Measurements from ENCODE around the gene HMHB1. TPM values are rescaled to one million over a fixed set of nuclear protein-coding genes. Genes with fewer than 3 reads are reported as not detected.

HMHB1 gene
- total and polyA plus RNA-seq, 2 experiments from 2014 or later: not detected

DNA sequence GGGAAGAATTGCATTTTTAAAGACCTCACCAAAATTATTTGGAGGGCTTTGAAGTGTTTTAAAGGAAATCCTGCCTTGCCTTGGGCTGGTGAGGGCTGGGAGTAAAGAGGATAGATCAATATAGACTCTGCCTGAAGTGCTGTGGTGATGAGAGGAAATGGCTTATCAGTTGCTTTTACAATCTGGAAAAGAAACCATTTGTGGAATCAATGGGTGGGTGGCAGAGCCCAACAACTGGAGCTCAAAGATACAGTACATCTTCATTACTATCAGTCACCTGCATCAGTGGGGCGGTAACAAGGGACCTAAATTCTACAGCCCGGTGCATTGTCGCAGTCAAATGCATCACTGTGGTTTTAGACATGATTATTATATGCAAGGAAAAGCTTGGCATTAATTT is 41.5 kb upstream of the HMHB1 start:
- in situ Hi-C loops (cut with MboI): no loop called here
- WGBS, 2 experiments (ENCODE audit: low coverage in 1 of 2, low lambda C conversion rate in 2 of 2, missing lambda C conversion rate in 2 of 2): 80 to 84% methylated on average over 3 of the region's 3 CpGs
- H3K4me3 ChIP-seq: no peak overlapping the region

DNA sequence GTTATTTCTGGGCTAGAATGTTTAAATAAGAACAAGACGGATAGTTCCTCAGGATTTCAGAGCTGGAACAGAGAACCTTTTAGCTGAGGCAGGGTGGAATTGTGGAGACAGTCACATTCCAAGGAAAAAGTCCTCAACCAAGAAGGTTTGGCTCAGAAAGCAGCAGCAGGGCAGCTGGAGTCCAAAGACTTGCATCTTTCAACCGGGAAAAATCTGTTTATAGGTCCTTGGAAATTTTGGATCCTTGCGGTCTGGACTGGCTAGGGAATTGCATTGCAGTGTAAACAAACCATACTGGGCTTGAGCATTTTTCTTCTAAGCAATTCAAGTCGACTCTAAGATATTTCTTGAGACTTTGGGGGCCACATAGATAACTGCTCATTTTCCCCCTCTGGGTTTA is 40.8 kb upstream of the HMHB1 start:
- Histone ChIP-seq H3F3A (ENCODE audit: insufficient read depth) (no peaks in the 10 kb centered on the region), H2AFZ (peak overlapping the region; percentile 73), H4K20me1 (ENCODE audit: insufficient read depth) (no peaks in the 10 kb centered on the region), H3K27me3 (replicated peaks; ENCODE audit: insufficient read depth) (no peaks in the 10 kb centered on the region), H3K4me3 (no peak overlapping the region), H3K36me3 (ENCODE audit: low read depth) (no peaks in the 10 kb centered on the region), H3K9me3 (ENCODE audit: low read depth) (no peaks in the 10 kb centered on the region), H3K9me2 (ENCODE audit: insufficient read depth) (no peaks in the 10 kb centered on the region), H3K4me2 (ENCODE audit: unreplicated experiment) (peak overlapping the region; percentile 11), H3K27ac (no peak overlapping the region), H3K79me2 (ENCODE audit: insufficient read depth) (no peaks in the 10 kb centered on the region), H3K4me1 (ENCODE audit: insufficient read depth) (peaks cover 36% of the 10 kb centered on the region), H3K9ac (no peak overlapping the region)
- in situ Hi-C loops (cut with MboI): no loop called here
- no peak for TF ChIP-seq EZH2 (IDR thresholded peaks at IDR 0.05; ENCODE audit: insufficient read depth, poor library complexity, severe bottlenecking)
- no peak for TF ChIP-seq EZH2phosphoT487 (IDR thresholded peaks at IDR 0.05; ENCODE audit: insufficient read depth, low read depth)
- 25 to 30% methylated on average over 4 of the region's 4 CpGs for WGBS, 2 experiments (ENCODE audit: low coverage in 1 of 2, low lambda C conversion rate in 2 of 2, missing lambda C conversion rate in 2 of 2)
- peak; percentile 18 for DNase-seq

More for the DNA sequence above, 41.5 kb upstream of the HMHB1 start:
- peaks cover 32% of the 10 kb centered on the region for H3K4me1 ChIP-seq (ENCODE audit: insufficient read depth)
- H3K9ac ChIP-seq: no peak overlapping the region
- no peak overlapping the region for H3K27ac ChIP-seq
- no peaks in the 10 kb centered on the region for H3K36me3 ChIP-seq (ENCODE audit: low read depth)
- no peaks in the 10 kb centered on the region for H3K9me3 ChIP-seq (ENCODE audit: low read depth)
- H2AFZ ChIP-seq: peak overlapping the region; percentile 73; the same call in 1 of the 2 replicates
- H3K9me2 ChIP-seq (ENCODE audit: insufficient read depth): no peaks in the 10 kb centered on the region
- no peak for DNase-seq
- no peaks in the 10 kb centered on the region for H4K20me1 ChIP-seq (ENCODE audit: insufficient read depth)
- TF ChIP-seq EZH2 (IDR thresholded peaks at IDR 0.05; ENCODE audit: insufficient read depth, poor library complexity, severe bottlenecking) (no peak), EZH2phosphoT487 (IDR thresholded peaks at IDR 0.05; ENCODE audit: insufficient read depth, low read depth) (no peak)
- no peaks in the 10 kb centered on the region for H3K27me3 ChIP-seq (replicated peaks; ENCODE audit: insufficient read depth)
- no peaks in the 10 kb centered on the region for H3F3A ChIP-seq (ENCODE audit: insufficient read depth)
- no peaks in the 10 kb centered on the region for H3K79me2 ChIP-seq (ENCODE audit: insufficient read depth)
- no peak overlapping the region for H3K4me2 ChIP-seq (ENCODE audit: unreplicated experiment)

DNA sequence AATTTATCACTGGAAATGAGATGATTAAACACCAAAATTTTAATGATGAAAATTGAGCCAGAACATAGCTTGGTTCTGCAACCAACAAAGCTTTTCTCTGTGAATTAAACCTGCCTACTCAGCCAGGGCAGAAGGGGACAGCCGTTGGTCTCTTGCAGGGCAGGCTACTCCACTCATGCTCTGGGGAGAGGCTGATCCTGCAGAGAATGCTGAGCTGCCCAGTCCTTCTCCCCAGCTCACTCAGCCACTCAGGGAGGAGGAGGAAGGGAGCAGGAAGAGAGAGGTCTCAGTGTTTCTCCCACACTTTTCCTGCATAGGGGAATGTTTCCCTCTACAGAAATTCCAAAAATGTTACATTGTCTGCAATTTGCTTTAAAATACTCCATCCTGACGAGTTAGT is 40.4 kb upstream of the HMHB1 start:
- Histone ChIP-seq H3K9me3 (ENCODE audit: low read depth) (no peaks in the 10 kb centered on the region), H3K4me3 (no peak overlapping the region), H3K27ac (no peak overlapping the region), H3F3A (ENCODE audit: insufficient read depth) (no peaks in the 10 kb centered on the region), H3K79me2 (ENCODE audit: insufficient read depth) (no peaks in the 10 kb centered on the region), H3K4me1 (ENCODE audit: insufficient read depth) (peaks cover 36% of the 10 kb centered on the region), H4K20me1 (ENCODE audit: insufficient read depth) (no peaks in the 10 kb centered on the region), H3K4me2 (ENCODE audit: unreplicated experiment) (peak overlapping the region; percentile 11), H3K9ac (no peak overlapping the region), H3K27me3 (replicated peaks; ENCODE audit: insufficient read depth) (no peaks in the 10 kb centered on the region), H3K36me3 (ENCODE audit: low read depth) (no peaks in the 10 kb centered on the region), H3K9me2 (ENCODE audit: insufficient read depth) (no peaks in the 10 kb centered on the region), H2AFZ (peak overlapping the region; percentile 73)
- WGBS, 2 experiments (ENCODE audit: low coverage in 1 of 2, low lambda C conversion rate in 2 of 2, missing lambda C conversion rate in 2 of 2): 43 to 46% methylated on average over 2 of the region's 2 CpGs
- no peak for TF ChIP-seq EZH2 (IDR thresholded peaks at IDR 0.05; ENCODE audit: insufficient read depth, poor library complexity, severe bottlenecking)
- no peak for TF ChIP-seq EZH2phosphoT487 (IDR thresholded peaks at IDR 0.05; ENCODE audit: insufficient read depth, low read depth)
- DNase-seq: peak; percentile 15
- in situ Hi-C loops (cut with MboI): no loop called here

DNA sequence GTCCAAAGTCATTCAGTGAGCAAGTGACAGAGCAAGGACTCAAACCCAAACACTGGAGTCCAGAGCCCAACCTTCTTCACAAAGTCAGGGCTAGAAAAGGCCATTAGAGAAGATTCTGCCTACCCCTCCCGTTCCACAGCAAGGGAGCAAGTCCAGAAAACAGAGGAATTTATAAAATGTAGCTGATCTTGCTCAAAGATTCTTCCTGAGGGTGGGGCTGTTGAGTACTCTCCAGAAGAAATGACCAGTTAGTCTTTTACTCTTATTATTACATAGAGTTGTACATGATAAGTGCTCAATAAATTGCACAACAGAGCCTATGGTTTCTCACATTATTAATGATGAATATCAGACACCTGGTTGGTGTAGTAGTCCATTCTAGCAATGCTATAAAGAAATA is 39.3 kb upstream of the HMHB1 start:
- peak; percentile 51 for DNase-seq
- no peak for TF ChIP-seq EZH2 (IDR thresholded peaks at IDR 0.05; ENCODE audit: insufficient read depth, poor library complexity, severe bottlenecking)
- Histone ChIP-seq H3F3A (ENCODE audit: insufficient read depth) (no peaks in the 10 kb centered on the region), H3K9me3 (ENCODE audit: low read depth) (no peaks in the 10 kb centered on the region), H3K9me2 (ENCODE audit: insufficient read depth) (no peaks in the 10 kb centered on the region), H2AFZ (no peak overlapping the region), H3K4me2 (ENCODE audit: unreplicated experiment) (no peak overlapping the region), H3K36me3 (ENCODE audit: low read depth) (no peaks in the 10 kb centered on the region), H4K20me1 (ENCODE audit: insufficient read depth) (no peaks in the 10 kb centered on the region), H3K9ac (no peak overlapping the region), H3K27me3 (replicated peaks; ENCODE audit: insufficient read depth) (no peaks in the 10 kb centered on the region), H3K4me3 (no peak overlapping the region), H3K27ac (no peak overlapping the region), H3K4me1 (ENCODE audit: insufficient read depth) (peaks cover 36% of the 10 kb centered on the region), H3K79me2 (ENCODE audit: insufficient read depth) (no peaks in the 10 kb centered on the region)
- in situ Hi-C loops (cut with MboI): no loop called here
- WGBS, 2 experiments (ENCODE audit: low coverage in 1 of 2, low lambda C conversion rate in 2 of 2, missing lambda C conversion rate in 2 of 2): 20 to 27% methylated on average over 1 of the region's 1 CpG

DNA sequence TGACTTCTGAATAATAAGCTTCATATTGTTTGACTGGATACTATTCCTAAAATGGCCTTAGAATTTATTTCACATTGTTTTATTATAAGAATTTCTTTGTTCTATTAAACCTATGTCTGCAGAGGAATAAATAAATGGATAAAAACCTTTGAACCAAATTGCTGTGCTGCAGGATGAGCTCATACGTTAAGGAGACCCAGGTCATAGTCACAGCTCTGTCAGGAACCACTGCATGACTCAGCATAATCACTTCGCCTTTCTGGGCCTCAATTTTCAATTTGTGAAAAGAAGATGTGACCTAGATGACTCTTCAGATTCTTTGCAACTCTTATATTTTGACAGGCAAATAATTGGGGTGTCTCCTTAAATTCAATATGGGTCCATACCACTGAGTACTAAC is 36.7 kb upstream of the HMHB1 start:
- Histone ChIP-seq H4K20me1 (ENCODE audit: insufficient read depth) (no peaks in the 10 kb centered on the region), H3K9me3 (ENCODE audit: low read depth) (no peaks in the 10 kb centered on the region), H3K79me2 (ENCODE audit: insufficient read depth) (no peaks in the 10 kb centered on the region), H3K9ac (no peak overlapping the region), H3K27me3 (replicated peaks; ENCODE audit: insufficient read depth) (no peaks in the 10 kb centered on the region), H3K9me2 (ENCODE audit: insufficient read depth) (no peaks in the 10 kb centered on the region), H3K4me1 (ENCODE audit: insufficient read depth) (peaks cover 36% of the 10 kb centered on the region), H2AFZ (0 out of 2 replicates have a peak overlapping the region, but pooled peaks have one; percentile 38), H3K4me3 (no peak overlapping the region), H3K4me2 (ENCODE audit: unreplicated experiment) (peak overlapping the region; percentile 43), H3K27ac (peak overlapping the region; percentile 31; the same call in 1 of the 2 replicates), H3K36me3 (ENCODE audit: low read depth) (no peaks in the 10 kb centered on the region), H3F3A (ENCODE audit: insufficient read depth) (no peaks in the 10 kb centered on the region)
- in situ Hi-C loops (cut with MboI): no loop called here
- peak; percentile 83 for DNase-seq
- TF ChIP-seq EZH2 (IDR thresholded peaks at IDR 0.05; ENCODE audit: insufficient read depth, poor library complexity, severe bottlenecking) (no peak), EZH2phosphoT487 (IDR thresholded peaks at IDR 0.05; ENCODE audit: insufficient read depth, low read depth) (no peak)
- 3 to 8% methylated on average over 2 of the region's 2 CpGs for WGBS, 2 experiments (ENCODE audit: low coverage in 1 of 2, low lambda C conversion rate in 2 of 2, missing lambda C conversion rate in 2 of 2)
